ENCODE measurements around the gene MEF2C.

- TF ChIP-seq SP1 (CRISPR knock-in tag; conservative IDR thresholded peaks at IDR 0.05) (no peak), ATF1 (CRISPR knock-in tag; IDR thresholded peaks at IDR 0.05) (no peak), AFF4 (CRISPR knock-in tag; IDR thresholded peaks at IDR 0.05; ENCODE audit: borderline replicate concordance) (no peak)
- TF ChIP-seq, protein P1, sequence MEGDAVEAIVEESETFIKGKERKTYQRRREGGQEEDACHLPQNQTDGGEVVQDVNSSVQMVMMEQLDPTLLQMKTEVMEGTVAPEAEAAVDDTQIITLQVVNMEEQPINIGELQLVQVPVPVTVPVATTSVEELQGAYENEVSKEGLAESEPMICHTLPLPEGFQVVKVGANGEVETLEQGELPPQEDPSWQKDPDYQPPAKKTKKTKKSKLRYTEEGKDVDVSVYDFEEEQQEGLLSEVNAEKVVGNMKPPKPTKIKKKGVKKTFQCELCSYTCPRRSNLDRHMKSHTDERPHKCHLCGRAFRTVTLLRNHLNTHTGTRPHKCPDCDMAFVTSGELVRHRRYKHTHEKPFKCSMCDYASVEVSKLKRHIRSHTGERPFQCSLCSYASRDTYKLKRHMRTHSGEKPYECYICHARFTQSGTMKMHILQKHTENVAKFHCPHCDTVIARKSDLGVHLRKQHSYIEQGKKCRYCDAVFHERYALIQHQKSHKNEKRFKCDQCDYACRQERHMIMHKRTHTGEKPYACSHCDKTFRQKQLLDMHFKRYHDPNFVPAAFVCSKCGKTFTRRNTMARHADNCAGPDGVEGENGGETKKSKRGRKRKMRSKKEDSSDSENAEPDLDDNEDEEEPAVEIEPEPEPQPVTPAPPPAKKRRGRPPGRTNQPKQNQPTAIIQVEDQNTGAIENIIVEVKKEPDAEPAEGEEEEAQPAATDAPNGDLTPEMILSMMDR (IDR thresholded peaks at IDR 0.05) = no peak
Observed at GRCh38 chr5:88925692-88926490, 42.9 kb upstream of the MEF2C start.
